COLO668 (cell line): ENCODE measurements around the gene C15orf62.

Source experiments
- DNase-seq: peaks from one replicate; lab custom pipeline; 2025; ENCODE audit not compliant: unreplicated experiment; lab: John Stamatoyannopoulos, UW

The C15orf62 gene

DNA sequence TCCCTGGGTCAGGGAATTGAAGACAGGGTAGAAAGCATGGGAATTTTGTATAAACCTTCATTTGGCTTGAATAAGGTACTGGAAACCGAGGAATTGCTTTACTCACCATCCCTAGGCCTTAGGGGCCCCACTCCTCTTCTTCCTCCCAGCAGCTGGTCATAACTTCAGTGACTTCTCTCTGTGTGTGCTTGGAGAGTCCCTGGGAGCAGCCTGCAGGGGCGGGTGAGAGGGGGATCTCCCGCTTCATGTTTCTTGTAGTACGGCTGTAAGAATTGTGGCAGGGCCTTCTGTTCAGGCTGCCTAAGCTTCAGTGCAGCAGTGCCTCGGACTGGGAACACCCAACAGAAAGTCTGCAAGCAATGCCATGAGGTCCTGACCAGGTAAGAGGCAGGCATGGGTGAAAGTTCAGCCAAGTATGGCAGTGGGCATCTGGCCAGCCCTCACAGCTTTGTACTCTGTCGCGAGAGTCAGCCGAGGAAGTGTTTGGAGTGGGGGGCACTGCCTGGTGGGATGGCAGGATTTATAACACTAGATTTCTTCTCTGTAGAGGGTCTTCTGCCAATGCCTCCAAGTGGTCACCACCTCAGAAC lies 39.2 kb downstream of the C15orf62 start:
- DNase-seq = no peak

- DNase-seq = no peak
Measured at GRCh38 chr15:40812721-40813425, 43.1 kb downstream of the C15orf62 start.

DNA sequence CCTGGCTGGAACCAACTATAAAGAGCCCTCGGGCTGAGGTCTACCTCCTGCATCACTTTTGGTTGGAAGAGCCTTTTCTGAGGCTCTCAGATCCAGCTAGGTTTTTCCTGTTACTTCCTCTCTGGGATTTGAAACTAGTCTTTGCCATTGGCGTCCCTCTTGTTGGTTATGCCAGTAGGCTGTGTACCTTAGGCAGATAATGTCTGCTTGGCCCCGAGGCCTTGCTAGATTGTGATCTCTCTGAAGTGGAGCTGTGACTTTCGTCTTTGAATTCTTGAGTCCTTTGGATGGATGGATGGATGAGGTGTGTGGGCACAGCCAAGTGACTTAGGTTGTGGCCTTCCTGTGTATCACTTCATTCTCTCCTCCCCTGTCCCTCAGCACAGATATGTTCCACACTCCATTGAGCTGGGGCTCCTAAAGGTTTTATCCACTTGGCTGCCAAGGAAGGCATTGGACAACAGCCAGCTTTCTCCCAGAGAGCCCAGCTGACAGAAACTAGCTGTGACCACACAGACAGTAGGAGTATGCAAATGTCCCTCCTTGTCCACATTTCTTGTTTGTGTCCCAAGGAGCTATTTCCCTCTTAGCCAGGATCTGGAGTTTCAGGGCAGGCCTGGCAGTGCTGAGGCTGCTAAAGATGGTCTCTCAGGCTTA lies 45.4 kb downstream of the C15orf62 start:
- no peak for DNase-seq

- no peak for DNase-seq
Measured at GRCh38 chr15:40819048-40819447, 49.3 kb downstream of the C15orf62 start.

DNA sequence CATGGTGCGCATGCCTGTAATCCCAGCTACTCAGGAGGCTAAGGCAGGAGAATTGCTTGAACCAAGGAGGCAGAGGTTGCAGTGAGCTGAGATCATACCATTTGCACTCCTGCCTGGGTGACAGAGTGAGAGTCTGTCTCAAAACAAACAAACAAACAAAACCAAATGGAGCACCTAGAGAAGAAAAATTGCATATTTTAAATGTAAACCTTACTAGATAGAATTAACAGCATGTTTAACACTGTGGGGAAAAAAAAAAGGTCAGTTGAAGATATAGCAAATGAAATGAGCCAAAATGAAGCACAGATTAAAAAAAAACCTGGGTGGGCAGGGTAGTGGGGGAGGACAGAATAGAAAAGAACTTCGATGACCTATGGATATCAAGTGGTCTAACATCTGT lies 51.4 kb downstream of the C15orf62 start:
- no peak for DNase-seq
